GM12875 (cell line): ENCODE results near the gene KLHL2.

ENCODE experiments used
- H3K4me3 ChIP-seq: one replicate; pipeline ENCODE4 v1.5.1; 2011; ENCODE audit warnings: low read depth, low read length, control low read depth
- TF ChIP-seq, protein P1 (sequence below): IDR thresholded peaks from 2 replicates; pipeline ENCODE4 v1.5.1; 2011; ENCODE audit warnings: low read depth, mild to moderate bottlenecking, control low read depth, inconsistent platforms, low read length, moderate library complexity, borderline replicate concordance; ENCODE audit not compliant: insufficient read depth

Gene KLHL2

DNA sequence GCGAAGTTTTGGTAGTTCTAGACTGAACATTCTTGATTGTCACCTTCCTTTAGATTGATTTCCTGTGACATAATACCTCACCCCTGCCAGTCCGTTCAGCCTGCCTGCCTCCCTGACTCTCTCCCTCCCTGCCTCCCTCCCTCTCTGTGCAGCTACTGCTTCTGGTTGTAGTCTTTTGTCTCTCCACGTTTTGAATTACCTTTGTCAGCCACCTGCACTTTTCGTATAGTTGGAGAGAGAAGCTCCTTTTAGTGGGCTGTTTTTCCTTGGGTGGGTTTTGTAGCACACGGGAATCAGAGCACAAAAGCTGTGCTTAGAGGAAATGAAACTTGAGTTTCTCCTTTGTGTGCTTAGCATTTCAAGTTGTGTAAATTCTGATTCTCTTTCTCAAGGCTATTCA is 87.5 kb downstream of the KLHL2 start:
- TF ChIP-seq, protein P1, sequence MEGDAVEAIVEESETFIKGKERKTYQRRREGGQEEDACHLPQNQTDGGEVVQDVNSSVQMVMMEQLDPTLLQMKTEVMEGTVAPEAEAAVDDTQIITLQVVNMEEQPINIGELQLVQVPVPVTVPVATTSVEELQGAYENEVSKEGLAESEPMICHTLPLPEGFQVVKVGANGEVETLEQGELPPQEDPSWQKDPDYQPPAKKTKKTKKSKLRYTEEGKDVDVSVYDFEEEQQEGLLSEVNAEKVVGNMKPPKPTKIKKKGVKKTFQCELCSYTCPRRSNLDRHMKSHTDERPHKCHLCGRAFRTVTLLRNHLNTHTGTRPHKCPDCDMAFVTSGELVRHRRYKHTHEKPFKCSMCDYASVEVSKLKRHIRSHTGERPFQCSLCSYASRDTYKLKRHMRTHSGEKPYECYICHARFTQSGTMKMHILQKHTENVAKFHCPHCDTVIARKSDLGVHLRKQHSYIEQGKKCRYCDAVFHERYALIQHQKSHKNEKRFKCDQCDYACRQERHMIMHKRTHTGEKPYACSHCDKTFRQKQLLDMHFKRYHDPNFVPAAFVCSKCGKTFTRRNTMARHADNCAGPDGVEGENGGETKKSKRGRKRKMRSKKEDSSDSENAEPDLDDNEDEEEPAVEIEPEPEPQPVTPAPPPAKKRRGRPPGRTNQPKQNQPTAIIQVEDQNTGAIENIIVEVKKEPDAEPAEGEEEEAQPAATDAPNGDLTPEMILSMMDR, result no peak
- no peak overlapping the region for H3K4me3 ChIP-seq

DNA sequence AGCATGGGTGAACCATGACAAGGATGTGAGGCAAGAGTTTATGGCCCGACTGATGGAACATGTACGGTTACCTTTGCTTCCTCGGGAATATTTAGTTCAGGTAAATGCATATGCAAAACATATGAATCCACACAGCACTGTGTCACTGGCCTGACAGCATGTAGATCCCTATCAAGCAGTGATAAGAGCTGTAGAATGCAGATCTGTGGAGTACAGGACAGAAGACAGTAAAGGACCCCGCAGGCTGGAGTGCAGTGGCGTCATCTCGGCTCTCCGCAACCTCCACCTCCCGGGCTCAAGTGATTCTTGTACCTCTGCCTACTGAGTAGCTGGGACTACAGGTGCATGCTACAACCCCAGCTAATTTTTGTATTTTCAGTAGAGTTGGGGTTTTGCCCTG is 90.3 kb downstream of the KLHL2 start:
- TF ChIP-seq, protein P1, result no peak
- no peak overlapping the region for H3K4me3 ChIP-seq

DNA sequence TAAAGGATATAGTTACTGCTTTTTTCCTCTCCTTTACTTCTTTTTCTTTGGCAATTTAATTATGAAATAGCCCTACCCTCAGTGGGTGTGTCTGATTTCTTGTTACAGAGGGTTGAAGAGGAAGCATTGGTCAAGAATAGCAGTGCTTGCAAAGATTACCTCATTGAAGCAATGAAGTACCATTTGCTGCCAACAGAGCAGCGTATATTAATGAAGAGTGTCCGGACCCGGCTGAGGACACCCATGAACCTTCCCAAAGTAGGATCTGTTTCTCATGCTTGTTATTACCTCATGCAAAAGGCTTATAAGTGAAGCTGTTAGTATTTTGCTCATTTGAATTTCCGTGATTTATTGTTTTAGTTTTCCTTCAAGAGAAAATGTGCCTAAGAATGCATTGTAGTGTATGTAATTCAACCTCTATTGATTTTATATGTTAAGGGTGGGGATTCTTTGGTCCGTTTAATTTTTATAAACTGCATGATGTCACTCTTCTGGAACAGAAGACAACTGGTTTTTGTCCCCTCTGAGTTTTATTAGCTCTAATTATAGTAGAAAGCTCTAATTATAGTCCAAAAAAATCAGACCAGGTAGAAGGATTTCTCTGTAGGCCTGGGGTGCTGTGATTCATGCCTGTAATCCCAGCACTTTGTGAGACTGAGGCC is 92.2 kb downstream of the KLHL2 start:
- TF ChIP-seq, protein P1, result peak; percentile 7; the same call in 1 of the 2 replicates
- no peak overlapping the region for H3K4me3 ChIP-seq

DNA sequence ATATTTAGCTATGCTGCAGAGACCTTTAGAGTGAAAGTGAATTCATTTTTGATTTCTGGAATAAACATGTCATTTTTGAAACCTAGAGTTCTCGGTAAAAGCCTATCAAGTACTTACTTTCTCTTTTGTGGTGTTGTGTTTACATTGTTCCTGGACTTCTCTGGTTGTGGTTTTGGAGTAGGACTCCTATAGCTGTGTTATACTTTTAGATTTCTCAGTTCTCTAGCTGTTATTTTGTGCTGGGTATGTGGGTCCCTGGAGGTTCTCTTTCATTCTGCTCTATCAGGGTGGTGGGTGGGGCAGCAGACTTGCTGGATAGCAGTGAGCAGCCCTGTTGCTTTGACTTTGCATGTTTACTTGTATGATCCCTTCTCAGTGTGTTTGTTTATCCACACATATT is 94.5 kb downstream of the KLHL2 start:
- no peak overlapping the region for H3K4me3 ChIP-seq
- TF ChIP-seq, protein P1, result no peak

DNA sequence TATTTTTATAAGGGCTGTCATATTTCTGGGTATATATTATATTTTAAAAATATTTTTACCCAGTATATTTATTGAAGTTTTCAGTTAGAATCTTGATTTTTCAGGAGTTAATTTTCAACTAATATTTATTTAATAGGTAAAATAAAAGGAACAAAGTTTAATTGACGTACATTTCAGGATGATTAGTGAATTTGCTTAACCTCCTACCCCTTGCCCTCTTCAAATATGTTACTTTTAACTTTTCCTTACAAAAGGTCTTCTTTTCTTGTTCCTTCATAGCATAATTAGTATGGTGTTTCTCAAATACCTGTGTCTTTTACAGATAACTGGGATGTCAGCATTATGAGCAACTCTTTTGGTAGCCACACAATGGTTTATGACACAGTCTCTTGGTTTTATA is 95.3 kb downstream of the KLHL2 start:
- TF ChIP-seq, protein P1, result no peak
- no peak overlapping the region for H3K4me3 ChIP-seq

DNA sequence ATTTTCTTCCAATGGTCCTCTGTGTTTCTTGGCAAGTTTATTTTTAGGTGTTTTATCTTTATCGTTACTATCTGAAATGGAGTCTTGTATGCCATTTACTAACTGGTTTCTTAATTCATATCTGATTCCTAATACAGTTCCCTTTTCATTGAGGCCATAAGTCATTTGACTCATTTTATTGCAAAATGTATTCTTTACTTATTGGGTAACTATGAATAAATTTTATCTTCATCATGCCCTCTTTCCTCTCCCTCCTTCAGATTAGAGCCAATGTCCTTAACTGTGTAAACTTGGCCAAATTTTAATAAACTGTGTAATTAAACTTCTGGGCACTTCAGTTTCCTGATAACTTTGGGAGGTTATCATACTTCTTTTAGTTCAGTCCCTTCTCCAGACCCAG is 100.8 kb downstream of the KLHL2 start:
- H3K4me3 ChIP-seq, result no peak overlapping the region
- TF ChIP-seq, protein P1, result no peak

DNA sequence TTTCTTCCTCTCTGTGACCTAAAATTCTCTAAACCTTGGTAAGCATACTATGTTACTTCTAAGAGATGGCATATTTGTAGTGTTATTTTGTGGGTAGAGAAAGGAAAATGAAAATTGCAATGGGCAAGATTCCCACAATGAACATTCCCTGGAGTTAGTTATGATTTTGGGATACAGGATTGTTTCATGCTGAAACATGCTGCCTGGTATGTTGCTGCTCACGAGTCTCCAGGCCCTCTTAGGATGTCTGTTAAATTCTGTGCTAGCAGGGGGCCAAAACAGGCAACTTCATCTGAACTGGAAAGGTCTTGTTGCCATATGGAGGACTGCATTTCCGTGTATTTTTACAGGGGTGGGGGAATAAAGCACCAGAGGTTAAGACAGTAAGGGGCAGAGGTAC is 101.2 kb downstream of the KLHL2 start:
- H3K4me3 ChIP-seq, result no peak overlapping the region
- TF ChIP-seq, protein P1, result no peak
